A549 (cell line): Measurements from ENCODE around the gene PROM2. TPM values are rescaled to one million over a fixed set of nuclear protein-coding genes. Genes with fewer than 3 reads are reported as not detected.

ENCODE experiments used
- ATAC-seq, 2 experiments: fragments of 200-7000 bp in 1 of 2; fragments of >200 bp in 1 of 2; cut with Nextera tagmentation in 1 of 2; cut with Tn5 transposase in 1 of 2; 3 replicates each; pipeline versions ENCODE4 v1.8.0 to v1.9.1; 2018 to 2020; ENCODE audit warnings: mild to moderate bottlenecking in 1 of 2, moderate library complexity in 1 of 2
- CTCF ChIA-PET: fragments of 300-600 bp; sonication (Branson Sonifier 250); formaldehyde crosslinking; extraction: SDS; loops from one replicate; lab custom pipeline; 2021; ENCODE audit warnings: antibody characterized with exemption, inconsistent platforms; lab: Yijun Ruan, JAX
- POLR2A ChIA-PET: fragments of 350-600 bp; formaldehyde crosslinking; extraction: SDS; loops from one replicate; lab custom pipeline; 2021; ENCODE audit warnings: antibody characterized with exemption, inconsistent platforms; lab: Yijun Ruan, JAX
- DNase-seq, 2 experiments: peaks; one replicate each; pipeline versions ENCODE4 v3.0.0 to v3.0.0-alpha.2; 2011 to 2016; ENCODE audit warnings: low read depth in 1 of 2, low spot score in 1 of 2
- FAIRE-seq: peaks from 2 replicates; lab custom pipeline; 2011; peaks lifted over from hg19 to GRCh38; lab: Jason Lieb, UNC
- H3K27ac ChIP-seq, 2 experiments: fragments of >200 bp; sonication (Bioruptor Twin); formaldehyde crosslinking; 3 replicates each; pipeline ENCODE4 v1.5.1; 2016 to 2017
- H3K4me1 ChIP-seq: fragments of >200 bp; sonication (Bioruptor Twin); formaldehyde crosslinking; 3 replicates; pipeline ENCODE4 v1.6.1; 2016
- H3K4me2 ChIP-seq: fragments of >200 bp; sonication (Bioruptor Twin); formaldehyde crosslinking; 3 replicates; pipeline ENCODE4 v1.6.1; 2016
- H3K4me3 ChIP-seq: fragments of >200 bp; sonication (Bioruptor Twin); formaldehyde crosslinking; 3 replicates; pipeline ENCODE4 v1.5.1; 2016
- H3K9me3 ChIP-seq: fragments of >200 bp; sonication (Bioruptor Twin); formaldehyde crosslinking; 3 replicates; pipeline ENCODE4 v1.6.1; 2016
- EHF ChIP-seq: fragments of 250-450 bp; sonication (Bioruptor Pico); IDR thresholded peaks from 2 replicates; pipeline ENCODE4 v1.5.0; 2020; ENCODE audit warnings: mild to moderate bottlenecking
- FOSB ChIP-seq: fragments of 250-450 bp; sonication (Bioruptor Pico); IDR thresholded peaks from 2 replicates; pipeline ENCODE4 v1.5.0; 2020; ENCODE audit warnings: mild to moderate bottlenecking, moderate library complexity
- FOXS1 ChIP-seq: fragments of 250-450 bp; sonication (Bioruptor Pico); IDR thresholded peaks from 2 replicates; pipeline ENCODE4 v1.5.0; 2020; ENCODE audit warnings: mild to moderate bottlenecking, moderate library complexity
- HDAC2 ChIP-seq: fragments of 200-600 bp; sonication (generic); IDR thresholded peaks from 2 replicates; pipeline ENCODE4 v1.6.1; 2016
- JUNB ChIP-seq: fragments of >200 bp; sonication (Bioruptor Twin); formaldehyde crosslinking; IDR thresholded peaks from 2 replicates; pipeline ENCODE4 v1.6.1; 2016
- KDM1A ChIP-seq: fragments of 200-600 bp; sonication (generic); IDR thresholded peaks from 2 replicates; pipeline ENCODE4 v1.6.1; 2016; ENCODE audit warnings: low read depth, mild to moderate bottlenecking
- KDM5A ChIP-seq: fragments of 200-600 bp; sonication (generic); IDR thresholded peaks from 2 replicates; pipeline ENCODE4 v1.6.1; 2016; ENCODE audit warnings: antibody characterized with exemption, mild to moderate bottlenecking
- MAFK ChIP-seq: fragments of 450-650 bp; IDR thresholded peaks from 2 replicates; pipeline ENCODE4 v1.6.1; 2014; ENCODE audit not compliant: partially characterized antibody
- MYC ChIP-seq: IDR thresholded peaks from 2 replicates; pipeline ENCODE4 v1.6.1; 2012; ENCODE audit warnings: mild to moderate bottlenecking, inconsistent platforms, low read length, improper control_type of control experiment, borderline replicate concordance
- PHF8 ChIP-seq: fragments of 200-600 bp; sonication (generic); IDR thresholded peaks from 2 replicates; pipeline ENCODE4 v1.6.1; 2016; ENCODE audit warnings: low read depth, mild to moderate bottlenecking, antibody characterized with exemption, moderate library complexity, borderline replicate concordance
- POLR2AphosphoS2 ChIP-seq: conservative IDR thresholded peaks from 2 replicates; pipeline ENCODE4 v1.6.1; 2012; ENCODE audit warnings: low read length, improper control_type of control experiment, inconsistent platforms
- RARB ChIP-seq: fragments of 250-450 bp; sonication (Bioruptor Pico); IDR thresholded peaks from 2 replicates; pipeline ENCODE4 v1.8.0; 2021; ENCODE audit warnings: mild to moderate bottlenecking, moderate library complexity
- TP53 ChIP-seq: fragments of 250-450 bp; sonication (Bioruptor Pico); IDR thresholded peaks from 2 replicates; pipeline ENCODE4 v1.5.0; 2021; ENCODE audit warnings: mild to moderate bottlenecking, moderate library complexity
- ZC3H11A ChIP-seq: fragments of 450-650 bp; IDR thresholded peaks from 2 replicates; pipeline ENCODE4 v1.6.1; 2014; ENCODE audit warnings: antibody characterized with exemption, mild to moderate bottlenecking
- ZFP36 ChIP-seq: fragments of 450-650 bp; IDR thresholded peaks from 2 replicates; pipeline ENCODE4 v1.6.1; 2014; ENCODE audit warnings: borderline replicate concordance; ENCODE audit not compliant: partially characterized antibody
- WGBS: methylation state at CpG from one replicate; pipeline ENCODE4 v1.1.6; 2017; ENCODE audit errors: missing lambda C conversion rate; 5-methylcytosine and 5-hydroxymethylcytosine counted together
- polyA plus RNA-seq, 4 experiments: library from polyadenylated mRNA; depleted of rRNA in 3 of 4; stranded (reverse); fragments of >200 nt; fragmentation: RNase III in 1 of 4; extraction: RNeasy Plus Mini Kit Qiagen cat#74134 plus additional on column Dnase treatment in 1 of 4; gene quantifications; 2 replicates in 3 of 4; 3 replicates in 1 of 4; pipeline ENCODE4 v1.2.3, GENCODE V29; 2011 to 2017
- TF ChIP-seq, protein P1 (sequence below): IDR thresholded peaks from 2 replicates; pipeline ENCODE4 v1.6.1; 2012
- TF ChIP-seq, protein P2 (sequence below): fragments of >200 bp; sonication (Bioruptor Twin); formaldehyde crosslinking; IDR thresholded peaks from 2 replicates; pipeline ENCODE4 v1.6.1; 2016
- TF ChIP-seq, protein P3 (sequence below): fragments of 450-650 bp; IDR thresholded peaks from 2 replicates; pipeline ENCODE4 v1.6.1; 2014; ENCODE audit warnings: antibody characterized with exemption
- TF ChIP-seq, protein P4 (sequence below): fragments of 200-600 bp; sonication (generic); IDR thresholded peaks from 2 replicates; pipeline ENCODE4 v1.6.1; 2016; ENCODE audit warnings: antibody characterized with exemption, mild to moderate bottlenecking, moderate library complexity
- TF ChIP-seq, protein P5 (sequence below): fragments of 250-450 bp; sonication (Bioruptor Pico); IDR thresholded peaks from 2 replicates; pipeline ENCODE4 v1.5.0; 2020; ENCODE audit warnings: low read depth, mild to moderate bottlenecking, moderate library complexity
- TF ChIP-seq, protein P6 (sequence below): fragments of >200 bp; sonication (Bioruptor Twin); formaldehyde crosslinking; IDR thresholded peaks from 3 replicates; pipeline ENCODE4 v1.6.1; 2016

PROM2 gene
- polyA plus RNA-seq, 2 of the 4 experiments (the other 2 are of a cell fraction), result 0.08 to 0.09 TPM

DNA sequence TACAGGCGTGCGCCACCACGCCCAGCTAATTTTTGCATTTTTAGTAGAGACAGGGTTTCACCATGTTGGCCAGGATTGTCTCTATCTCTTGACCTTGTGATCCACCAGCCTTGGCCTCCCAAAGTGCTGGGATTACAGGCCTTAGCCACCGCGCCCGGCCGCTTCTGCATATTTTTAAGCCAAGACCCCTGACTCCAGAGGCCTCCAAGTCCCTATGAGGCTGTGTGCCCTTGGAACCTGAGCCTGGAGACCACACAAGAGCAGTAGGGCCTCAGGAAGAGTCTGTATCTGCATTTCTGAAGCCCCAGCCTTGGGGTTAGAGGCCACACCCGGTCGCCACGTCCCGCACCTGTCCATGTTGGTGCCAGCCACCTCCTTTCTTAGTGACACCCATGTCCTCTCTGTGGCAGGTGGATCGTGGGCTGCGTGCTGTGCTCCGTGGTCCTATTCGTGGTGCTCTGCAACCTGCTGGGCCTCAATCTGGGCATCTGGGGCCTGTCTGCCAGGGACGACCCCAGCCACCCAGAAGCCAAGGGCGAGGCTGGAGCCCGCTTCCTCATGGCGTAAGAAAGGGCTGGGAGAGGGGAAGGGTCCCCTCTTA lies 5.3 kb downstream of the PROM2 start:
- no peak overlapping the region for H3K4me2 ChIP-seq
- POLR2A ChIA-PET, result no interaction called here
- no peak for TF ChIP-seq KDM5A
- no peak for TF ChIP-seq RARB
- TF ChIP-seq KDM1A, result no peak
- no peak for TF ChIP-seq ZC3H11A
- no peak for TF ChIP-seq EHF
- TF ChIP-seq, protein P1, sequence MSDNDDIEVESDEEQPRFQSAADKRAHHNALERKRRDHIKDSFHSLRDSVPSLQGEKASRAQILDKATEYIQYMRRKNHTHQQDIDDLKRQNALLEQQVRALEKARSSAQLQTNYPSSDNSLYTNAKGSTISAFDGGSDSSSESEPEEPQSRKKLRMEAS, result no peak
- no peak for TF ChIP-seq POLR2AphosphoS2
- TF ChIP-seq, protein P2, sequence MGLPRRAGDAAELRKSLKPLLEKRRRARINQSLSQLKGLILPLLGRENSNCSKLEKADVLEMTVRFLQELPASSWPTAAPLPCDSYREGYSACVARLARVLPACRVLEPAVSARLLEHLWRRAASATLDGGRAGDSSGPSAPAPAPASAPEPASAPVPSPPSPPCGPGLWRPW, result no peak
- TF ChIP-seq HDAC2, result no peak
- TF ChIP-seq, protein P3, sequence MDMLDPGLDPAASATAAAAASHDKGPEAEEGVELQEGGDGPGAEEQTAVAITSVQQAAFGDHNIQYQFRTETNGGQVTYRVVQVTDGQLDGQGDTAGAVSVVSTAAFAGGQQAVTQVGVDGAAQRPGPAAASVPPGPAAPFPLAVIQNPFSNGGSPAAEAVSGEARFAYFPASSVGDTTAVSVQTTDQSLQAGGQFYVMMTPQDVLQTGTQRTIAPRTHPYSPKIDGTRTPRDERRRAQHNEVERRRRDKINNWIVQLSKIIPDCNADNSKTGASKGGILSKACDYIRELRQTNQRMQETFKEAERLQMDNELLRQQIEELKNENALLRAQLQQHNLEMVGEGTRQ, result no peak
- TF ChIP-seq, protein P4, sequence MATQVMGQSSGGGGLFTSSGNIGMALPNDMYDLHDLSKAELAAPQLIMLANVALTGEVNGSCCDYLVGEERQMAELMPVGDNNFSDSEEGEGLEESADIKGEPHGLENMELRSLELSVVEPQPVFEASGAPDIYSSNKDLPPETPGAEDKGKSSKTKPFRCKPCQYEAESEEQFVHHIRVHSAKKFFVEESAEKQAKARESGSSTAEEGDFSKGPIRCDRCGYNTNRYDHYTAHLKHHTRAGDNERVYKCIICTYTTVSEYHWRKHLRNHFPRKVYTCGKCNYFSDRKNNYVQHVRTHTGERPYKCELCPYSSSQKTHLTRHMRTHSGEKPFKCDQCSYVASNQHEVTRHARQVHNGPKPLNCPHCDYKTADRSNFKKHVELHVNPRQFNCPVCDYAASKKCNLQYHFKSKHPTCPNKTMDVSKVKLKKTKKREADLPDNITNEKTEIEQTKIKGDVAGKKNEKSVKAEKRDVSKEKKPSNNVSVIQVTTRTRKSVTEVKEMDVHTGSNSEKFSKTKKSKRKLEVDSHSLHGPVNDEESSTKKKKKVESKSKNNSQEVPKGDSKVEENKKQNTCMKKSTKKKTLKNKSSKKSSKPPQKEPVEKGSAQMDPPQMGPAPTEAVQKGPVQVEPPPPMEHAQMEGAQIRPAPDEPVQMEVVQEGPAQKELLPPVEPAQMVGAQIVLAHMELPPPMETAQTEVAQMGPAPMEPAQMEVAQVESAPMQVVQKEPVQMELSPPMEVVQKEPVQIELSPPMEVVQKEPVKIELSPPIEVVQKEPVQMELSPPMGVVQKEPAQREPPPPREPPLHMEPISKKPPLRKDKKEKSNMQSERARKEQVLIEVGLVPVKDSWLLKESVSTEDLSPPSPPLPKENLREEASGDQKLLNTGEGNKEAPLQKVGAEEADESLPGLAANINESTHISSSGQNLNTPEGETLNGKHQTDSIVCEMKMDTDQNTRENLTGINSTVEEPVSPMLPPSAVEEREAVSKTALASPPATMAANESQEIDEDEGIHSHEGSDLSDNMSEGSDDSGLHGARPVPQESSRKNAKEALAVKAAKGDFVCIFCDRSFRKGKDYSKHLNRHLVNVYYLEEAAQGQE, result no peak
- TF ChIP-seq, protein P5, sequence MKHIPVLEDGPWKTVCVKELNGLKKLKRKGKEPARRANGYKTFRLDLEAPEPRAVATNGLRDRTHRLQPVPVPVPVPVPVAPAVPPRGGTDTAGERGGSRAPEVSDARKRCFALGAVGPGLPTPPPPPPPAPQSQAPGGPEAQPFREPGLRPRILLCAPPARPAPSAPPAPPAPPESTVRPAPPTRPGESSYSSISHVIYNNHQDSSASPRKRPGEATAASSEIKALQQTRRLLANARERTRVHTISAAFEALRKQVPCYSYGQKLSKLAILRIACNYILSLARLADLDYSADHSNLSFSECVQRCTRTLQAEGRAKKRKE (CRISPR knock-in tag), result no peak
- no peak for TF ChIP-seq PHF8
- TF ChIP-seq TP53, result no peak
- TF ChIP-seq FOXS1 (CRISPR knock-in tag), result no peak
- no peak for TF ChIP-seq JUNB
- TF ChIP-seq MYC, result no peak
- no peak for TF ChIP-seq FOSB
- TF ChIP-seq, protein P6, sequence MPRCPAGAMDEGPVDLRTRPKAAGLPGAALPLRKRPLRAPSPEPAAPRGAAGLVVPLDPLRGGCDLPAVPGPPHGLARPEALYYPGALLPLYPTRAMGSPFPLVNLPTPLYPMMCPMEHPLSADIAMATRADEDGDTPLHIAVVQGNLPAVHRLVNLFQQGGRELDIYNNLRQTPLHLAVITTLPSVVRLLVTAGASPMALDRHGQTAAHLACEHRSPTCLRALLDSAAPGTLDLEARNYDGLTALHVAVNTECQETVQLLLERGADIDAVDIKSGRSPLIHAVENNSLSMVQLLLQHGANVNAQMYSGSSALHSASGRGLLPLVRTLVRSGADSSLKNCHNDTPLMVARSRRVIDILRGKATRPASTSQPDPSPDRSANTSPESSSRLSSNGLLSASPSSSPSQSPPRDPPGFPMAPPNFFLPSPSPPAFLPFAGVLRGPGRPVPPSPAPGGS, result no peak
- no peaks in the 10 kb centered on the region for H3K4me1 ChIP-seq
- no peak overlapping the region for H3K4me3 ChIP-seq
- FAIRE-seq (no peak), ATAC-seq (no peak), DNase-seq (no peak)
- CTCF ChIA-PET, result no interaction called here
- 81% methylated on average over 16 of the region's 19 CpGs for WGBS
- H3K9me3 ChIP-seq, result peaks cover 29% of the 10 kb centered on the region
- H3K27ac ChIP-seq, result no peak overlapping the region

DNA sequence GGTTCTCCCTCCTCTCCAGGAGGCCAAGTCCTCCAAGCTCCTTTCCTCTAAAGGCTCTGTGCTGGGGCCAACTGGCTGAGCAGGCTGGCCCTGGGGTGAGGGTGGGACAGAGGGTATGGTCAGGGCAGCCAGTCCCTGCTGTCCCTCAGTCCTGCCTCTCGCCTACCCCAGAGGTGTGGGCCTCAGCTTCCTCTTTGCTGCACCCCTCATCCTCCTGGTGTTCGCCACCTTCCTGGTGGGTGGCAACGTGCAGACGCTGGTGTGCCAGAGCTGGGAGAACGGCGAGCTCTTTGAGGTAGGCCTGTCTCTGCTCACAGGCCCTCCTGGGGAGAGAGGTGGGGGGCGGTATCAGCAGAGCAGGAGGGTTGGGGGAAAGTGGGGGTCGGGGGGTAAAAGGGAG lies 6.8 kb downstream of the PROM2 start:
- TF ChIP-seq JUNB (no peak), MAFK (no peak), ZFP36 (no peak), RARB (no peak), FOXS1 (CRISPR knock-in tag) (no peak)
- TF ChIP-seq, protein P5 (CRISPR knock-in tag), result no peak
- POLR2A ChIA-PET, result no interaction called here
- no peak overlapping the region for H3K4me2 ChIP-seq
- FAIRE-seq (no peak), ATAC-seq (no peak), DNase-seq (no peak)
- CTCF ChIA-PET, result interaction anchor here (0.6 kb wide), 1 partner anchor 164 kb away, joined by 3 read pairs; no protein-coding TSS in a partner anchor
- no peak overlapping the region for H3K27ac ChIP-seq
- no peak overlapping the region for H3K4me3 ChIP-seq
- H3K4me1 ChIP-seq, result no peaks in the 10 kb centered on the region
- H3K9me3 ChIP-seq, result peaks cover 25% of the 10 kb centered on the region
- 41% methylated on average over 6 of the region's 8 CpGs for WGBS
